NCI-H1048 (cell line): ENCODE data around the gene BBX.

Experiments
- DNase-seq: peaks from one replicate; lab custom pipeline; 2025; lab: John Stamatoyannopoulos, UW

The BBX gene

DNA sequence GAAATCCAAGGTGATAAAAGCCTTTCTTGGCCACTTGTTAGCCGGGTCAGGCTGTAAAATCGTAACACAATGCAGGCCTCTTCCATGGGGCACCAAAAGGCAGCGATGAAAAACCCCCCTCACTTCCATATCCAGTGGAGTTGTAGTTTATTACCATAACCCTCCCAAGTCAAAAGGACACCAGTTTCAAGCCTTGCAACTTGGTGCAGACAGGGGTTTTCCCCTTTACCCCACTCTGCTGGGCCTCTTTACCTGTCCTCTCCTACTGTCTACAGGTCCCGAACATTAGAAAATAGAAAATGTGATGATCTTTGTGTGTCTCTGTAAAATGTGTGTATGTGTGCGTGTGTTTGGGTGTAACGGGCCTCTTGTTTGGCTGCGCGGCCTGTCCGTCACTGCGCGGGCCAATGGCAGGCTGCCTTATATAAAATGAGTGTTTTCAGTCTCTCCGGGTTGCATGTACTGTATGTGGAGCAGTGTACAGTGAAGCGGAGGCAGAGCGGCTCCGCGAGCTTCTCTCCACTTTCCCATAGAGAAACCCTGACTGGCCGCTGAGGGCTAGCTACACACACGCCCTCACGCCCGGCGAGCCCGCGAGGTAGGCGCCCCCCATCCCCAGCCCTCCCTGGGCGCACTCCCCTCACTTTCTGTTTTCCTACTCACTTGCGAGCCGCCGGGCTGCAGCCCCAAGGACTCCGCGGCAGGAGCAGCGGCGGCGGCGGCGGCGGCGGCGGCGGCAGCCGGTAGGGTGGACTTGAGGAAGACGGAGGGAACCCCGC is at the start of gene BBX:
BBX (plus strand) TSS at position 453 of the 779 bp plus-strand sequence. CDS start 187,499 bp downstream, outside the sequence.
- peak; percentile 52 for DNase-seq

DNA sequence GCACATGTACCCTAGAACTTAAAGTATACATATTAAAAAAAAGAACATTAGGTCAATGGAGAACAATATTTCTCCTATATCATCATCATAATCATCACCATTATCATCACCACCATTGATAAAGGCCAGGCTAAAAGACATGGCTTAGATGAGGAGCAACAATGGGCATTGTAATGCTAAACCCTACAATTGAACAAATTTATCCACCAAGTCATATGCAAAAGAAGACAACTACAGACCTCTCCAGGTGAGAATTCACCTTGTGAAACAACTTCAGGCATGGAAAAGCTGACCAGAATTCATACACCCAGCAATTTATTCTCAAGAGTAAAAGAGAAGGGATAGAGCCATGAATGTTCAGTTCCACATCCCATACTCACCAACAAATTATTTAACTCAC is 46.3 kb upstream of the BBX start:
- DNase-seq: no peak

DNA sequence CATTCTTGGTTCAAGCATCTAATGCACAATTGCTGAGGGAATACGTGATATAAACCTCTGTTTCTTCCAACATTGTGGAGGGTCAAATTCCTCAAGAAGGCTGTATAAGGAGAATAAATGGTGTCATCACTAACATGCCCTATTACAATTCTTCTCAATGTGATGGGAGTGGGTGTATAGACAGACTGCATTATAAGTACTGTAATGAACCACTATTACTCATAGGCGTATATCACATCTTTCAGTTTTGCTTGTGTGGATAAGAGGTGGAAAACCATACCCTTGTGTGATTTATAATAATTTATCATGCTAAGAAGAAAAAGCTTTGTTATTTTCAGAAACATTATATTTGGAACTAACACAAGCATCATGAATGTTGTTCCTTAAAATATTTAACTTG is 35.3 kb upstream of the BBX start:
- no peak for DNase-seq

DNA sequence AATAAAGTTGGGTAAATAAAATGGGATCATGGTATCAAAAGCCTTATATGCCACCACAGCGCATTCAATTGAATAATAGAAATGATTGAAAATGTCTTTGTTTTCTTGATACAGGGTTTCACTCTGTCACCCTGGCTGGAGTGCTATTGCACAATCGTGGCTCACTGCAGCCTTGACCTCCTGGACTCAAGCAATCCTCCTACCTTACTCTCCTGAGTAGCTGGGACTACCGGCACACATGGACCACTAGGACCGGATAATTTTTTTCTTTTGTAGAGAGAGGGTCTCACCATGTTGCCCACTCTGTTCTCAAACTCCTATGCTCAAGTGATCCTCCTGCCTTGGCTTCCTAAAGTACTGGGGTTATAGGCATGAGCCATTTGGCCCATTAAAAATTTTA is 33.8 kb upstream of the BBX start:
- DNase-seq: no peak

DNA sequence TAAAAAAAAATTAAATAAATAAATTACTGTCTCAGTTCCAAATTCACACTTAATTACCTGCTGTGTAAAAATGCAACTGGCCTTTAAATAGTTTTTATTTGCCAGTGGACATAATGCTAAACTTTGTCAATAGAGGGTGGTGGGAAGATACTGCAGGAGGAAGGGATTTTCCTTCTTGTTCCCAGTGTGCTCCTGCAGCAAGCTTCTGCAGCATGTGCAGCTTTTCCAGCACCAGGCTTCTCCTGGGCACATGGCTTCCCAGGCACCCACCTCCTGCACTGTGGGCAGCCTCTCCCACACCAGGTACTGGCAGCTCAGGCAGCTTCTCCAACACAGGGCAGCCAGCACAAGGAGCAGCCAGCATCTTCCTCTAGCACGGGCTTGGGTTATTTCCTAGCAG is 29.6 kb upstream of the BBX start:
- DNase-seq: no peak

DNA sequence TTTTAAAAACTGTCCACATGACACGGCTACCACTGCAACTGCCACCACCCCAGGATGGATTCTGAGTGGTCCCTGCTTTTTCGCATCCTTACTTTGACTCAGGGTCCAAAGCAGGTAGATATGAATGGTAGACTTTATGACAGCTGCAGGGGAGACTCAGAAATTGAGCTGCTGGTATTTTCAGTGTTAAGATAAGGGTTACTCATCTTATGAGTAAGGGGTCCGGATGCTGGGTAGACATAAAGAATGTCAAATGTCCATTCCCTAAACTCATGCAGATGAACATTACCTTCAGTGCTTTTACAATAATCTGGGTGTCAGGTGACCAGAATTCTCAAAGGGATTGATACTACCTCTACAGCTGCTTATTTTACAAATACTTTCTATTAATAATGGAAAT is 25.9 kb upstream of the BBX start:
- no peak for DNase-seq

DNA sequence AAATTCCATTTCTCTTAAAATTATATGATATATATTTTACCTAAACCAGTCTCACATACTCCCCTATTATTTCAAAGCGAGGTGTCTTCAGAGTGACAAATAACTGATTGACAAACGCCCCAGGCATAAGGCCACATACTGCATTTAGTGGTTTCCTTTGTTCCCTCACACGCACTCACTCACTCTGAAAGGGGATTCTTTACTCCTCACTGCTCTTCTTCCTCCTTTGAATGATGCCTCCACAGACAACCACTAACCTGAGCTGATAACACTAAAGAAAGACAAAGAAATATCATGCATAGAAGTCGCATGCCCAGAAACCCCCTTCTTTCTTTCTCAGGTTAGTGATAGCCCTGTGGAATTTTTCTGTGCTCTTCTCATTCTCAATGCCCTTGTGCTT is 24.1 kb upstream of the BBX start:
- no peak for DNase-seq

DNA sequence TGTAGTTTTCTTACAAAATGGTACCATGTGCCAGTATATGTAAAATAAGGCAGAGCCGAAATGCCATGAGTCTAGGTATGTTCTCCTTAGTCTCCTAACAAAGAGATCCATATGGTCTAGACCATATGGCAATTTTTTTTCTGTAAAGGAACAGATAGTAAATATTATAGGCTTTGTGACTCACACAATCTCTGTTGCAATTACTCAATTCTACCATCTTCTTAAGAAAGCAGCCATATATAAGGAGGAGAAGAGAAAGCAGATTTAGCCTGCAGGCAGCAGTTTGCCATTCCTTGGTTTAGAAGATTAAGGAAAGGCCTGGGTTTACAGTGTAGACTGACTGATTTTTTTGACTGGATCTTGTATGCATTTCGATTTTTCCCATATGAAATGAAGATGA is 16.3 kb upstream of the BBX start:
- no peak for DNase-seq

DNA sequence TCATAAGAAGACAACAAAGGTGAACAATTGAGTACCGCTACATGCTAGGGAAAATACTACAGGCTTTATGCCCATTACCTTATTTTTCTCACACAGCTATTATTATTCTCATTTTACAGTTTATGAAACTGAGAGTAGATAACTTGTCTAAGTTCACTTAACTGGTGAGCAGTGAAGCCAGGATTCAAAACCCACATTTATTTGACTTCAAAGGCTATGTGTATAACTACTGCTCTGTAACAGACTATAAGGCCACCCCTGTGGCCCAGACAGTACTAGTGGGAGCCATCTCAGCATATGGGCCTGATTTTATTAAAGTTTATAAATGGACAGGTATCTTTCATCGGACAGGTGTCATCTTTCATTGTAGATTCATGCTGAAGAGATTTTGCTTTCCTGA is 14.4 kb upstream of the BBX start:
- DNase-seq: no peak

DNA sequence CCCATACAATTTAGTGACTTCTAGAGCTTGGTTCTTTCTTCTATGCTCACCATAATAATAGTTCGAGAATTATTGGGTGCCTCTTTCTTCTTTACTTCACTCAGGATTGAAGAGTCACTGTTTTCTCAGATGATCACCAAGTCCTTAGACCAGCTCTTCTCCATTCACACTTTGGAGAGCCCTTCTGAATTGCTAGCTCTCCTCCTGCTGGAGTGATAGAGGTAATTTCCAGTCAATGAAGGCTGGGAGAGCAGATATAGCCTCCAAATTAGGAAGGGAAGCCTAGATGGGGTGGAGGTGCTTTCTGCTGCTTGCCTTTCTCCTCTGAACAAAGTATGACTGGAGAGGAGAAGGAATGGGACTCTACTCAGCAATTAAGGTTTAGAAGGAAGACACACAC is 10.7 kb upstream of the BBX start:
- DNase-seq: no peak

DNA sequence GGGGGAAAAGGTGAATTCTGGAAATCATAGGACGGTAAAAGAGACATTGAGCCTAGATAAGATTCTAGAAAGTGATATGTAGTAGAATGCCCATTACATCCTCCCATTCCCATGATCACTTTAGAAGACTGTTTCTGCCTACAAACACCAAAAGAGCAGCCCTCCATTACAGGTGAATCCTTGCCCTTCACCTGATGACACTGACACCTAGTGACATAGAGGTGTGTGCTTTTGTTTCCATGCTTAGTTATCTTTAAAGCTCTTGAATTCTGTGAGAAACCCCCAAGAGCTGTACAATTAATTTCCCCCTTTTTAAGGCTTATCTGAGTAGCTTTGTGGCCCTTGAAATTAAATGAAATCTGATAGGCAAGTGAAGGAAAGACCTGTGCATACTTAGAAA is 8.3 kb upstream of the BBX start:
- no peak for DNase-seq

DNA sequence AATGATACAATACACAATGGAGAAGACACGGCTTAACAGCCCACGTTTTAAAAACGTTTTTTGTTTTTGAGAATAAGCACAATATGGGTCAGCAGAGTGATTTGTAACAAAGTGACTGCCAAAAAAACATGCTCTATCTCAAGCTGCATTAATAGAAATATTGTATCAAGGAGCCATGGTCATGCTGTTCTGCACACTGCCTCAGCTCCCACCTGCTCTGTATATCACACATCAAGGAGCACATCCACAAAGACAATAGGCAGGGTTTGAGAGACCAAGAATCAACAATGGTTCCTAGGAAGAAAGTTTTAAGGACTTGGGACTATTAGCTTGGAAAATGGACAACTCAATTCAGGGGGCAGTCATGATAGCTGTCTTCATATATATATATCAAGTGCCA is 6.3 kb upstream of the BBX start:
- DNase-seq: no peak

DNA sequence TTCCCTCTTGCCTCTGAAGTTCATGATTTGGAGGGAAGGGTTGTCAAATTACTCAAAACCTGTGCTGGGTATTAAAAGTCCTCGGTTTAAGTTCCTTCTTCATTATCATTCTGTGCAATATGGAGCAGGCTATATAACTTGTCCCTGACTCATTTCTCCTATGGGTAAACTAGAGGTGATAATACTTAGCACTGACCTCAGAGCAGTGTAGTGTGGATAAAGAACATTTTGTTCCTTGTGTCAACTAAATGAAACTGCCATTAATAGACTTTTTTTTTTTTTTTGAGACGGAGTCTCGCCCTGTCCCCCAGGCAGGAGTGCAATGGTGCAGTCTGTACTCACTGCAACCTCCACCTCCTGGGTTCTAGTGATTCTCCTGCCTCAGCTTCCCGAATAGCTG is 2.2 kb upstream of the BBX start:
- no peak for DNase-seq

DNA sequence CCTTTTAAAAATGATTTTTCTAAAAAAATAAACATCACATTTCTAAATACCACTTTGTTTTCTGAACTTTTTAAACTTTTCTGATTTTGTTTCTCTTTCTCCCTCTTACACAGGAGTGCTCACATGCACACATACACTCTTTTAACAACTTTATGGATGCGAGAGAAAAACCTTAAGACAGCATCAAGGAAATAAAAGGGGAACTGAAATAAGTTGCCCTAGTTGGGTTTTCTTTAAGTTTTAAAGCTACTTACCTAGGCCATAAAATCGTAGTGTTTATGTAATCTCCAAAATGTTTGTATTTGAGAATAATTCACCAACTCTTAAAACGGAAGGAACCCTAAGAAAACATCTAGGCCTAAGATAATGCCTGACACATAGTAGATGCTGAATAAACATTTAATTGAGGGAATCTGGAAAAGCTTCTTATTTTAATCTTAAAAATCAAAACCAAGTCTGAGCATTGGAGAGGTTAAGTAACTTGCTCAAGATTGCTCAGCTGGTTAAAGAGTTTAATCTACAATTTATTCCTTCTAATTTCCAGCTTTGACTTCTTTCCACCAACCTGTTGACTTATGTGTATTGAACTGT is 1.2 kb upstream of the BBX start:
- no peak for DNase-seq

DNA sequence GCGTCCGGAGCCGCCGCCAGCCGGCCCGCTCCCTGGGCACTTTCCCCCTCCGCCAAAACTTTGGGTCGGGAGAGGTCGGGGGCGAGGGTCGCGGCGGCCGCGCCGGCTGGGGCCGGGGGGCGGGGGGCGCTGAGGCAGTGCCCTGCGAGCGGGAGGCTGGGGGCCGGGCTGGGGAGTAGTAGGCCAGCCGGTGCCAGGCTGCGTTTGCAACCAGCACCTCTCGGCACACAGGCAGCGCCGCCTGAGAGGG is 452 bp downstream of the BBX start:
- no peak for DNase-seq

DNA sequence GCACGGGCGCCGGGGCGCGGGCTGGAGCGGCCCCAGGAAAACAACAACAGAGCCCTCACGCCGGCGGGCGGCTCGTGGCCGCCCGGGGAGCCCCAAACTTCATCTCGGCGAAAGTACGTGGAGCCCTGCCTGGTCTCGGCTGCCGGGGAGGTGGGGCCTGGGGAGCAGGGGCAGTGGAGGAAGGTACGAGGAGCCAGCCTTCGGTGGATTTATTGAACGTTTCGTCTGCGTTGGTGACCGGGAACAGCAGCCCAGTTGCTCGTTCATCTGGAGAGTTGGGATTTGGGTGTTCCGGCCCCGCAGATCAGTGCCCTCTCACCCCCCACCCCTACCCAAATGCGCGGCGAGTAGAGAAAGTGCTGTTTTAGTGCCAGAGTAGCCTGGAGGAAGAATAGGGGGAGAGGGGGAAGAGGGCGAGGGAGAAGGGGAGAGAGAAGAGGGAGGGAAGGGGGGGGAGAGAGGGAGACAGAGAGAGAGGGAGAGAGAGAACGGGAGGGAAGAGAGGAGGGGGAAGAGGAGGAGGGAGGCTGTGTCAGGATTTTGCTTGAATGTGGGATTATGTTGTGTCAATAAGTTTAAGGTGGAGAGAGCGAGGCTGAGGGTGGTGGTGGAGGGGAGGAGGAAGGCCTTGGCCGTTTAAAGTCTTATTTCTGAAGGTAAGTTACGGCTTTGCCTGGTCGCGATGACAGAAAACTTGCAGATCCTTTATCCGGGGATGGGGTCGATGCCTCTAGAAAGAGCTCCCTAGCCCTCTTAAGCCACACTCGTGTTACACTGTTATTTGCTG is 970 bp downstream of the BBX start:
- DNase-seq: no peak

DNA sequence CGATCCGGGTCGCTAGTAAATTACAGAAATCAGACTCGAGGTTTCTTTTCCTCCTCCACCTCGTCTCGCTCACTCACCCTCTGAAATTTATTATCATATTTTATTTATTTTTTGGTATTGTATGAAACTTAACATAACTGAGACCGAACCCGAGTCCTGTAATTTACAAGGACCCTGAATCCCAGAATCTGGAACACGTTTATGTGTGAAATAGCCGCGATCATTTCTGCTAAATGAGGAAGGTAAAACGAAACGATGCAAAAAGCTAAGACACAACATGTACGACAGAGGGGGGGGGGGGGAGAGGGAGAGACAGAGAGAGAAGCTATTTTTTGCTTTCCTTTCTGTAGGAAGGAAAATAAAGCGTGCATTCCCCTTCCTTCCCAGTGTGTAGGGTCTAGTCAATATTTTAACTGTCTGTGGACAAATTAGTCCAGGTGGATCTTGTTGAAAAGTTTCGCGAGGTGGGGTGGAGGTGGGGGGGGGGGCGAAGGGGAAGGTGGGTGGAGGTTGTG is 1.6 kb downstream of the BBX start:
- no peak for DNase-seq

DNA sequence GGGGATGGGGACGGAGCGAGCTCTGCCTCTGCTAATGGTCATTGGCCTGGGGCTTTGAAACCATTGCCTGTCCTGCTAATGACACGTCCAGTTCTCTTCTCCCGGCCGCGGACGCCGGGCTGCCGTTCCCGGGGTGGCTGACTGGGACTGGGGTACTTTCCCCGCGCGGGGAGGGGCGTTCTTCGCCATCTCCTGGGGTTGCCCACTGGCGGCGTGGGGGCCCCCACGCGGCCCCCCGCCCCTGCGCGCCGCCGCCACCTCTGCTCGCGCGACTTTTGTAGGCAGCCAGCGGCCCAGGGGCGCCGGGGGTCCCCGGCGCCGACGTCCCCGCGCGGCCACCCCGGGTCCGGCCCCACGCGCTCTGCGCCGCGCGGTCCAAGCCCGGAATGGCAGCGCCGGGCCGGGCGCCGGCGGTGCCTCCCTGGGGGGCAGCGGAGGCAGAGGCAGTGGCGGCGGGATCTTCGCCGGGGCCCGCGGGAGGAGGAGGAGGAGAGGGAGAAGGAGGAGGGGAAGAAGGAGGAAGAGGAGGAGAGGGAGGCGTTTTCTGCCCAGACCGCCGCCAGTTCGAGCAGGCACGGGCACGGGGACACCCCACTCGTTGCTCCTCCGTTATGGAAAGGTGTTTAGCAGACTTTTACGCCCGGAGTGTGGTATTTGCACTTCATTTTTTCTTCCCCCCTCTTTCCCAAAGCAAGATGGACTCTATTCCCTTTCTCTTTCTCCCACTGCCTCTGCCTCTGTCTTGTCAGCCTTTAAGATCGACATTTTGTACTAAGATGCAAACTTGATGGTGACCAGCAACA is 2.3 kb downstream of the BBX start:
- no peak for DNase-seq

DNA sequence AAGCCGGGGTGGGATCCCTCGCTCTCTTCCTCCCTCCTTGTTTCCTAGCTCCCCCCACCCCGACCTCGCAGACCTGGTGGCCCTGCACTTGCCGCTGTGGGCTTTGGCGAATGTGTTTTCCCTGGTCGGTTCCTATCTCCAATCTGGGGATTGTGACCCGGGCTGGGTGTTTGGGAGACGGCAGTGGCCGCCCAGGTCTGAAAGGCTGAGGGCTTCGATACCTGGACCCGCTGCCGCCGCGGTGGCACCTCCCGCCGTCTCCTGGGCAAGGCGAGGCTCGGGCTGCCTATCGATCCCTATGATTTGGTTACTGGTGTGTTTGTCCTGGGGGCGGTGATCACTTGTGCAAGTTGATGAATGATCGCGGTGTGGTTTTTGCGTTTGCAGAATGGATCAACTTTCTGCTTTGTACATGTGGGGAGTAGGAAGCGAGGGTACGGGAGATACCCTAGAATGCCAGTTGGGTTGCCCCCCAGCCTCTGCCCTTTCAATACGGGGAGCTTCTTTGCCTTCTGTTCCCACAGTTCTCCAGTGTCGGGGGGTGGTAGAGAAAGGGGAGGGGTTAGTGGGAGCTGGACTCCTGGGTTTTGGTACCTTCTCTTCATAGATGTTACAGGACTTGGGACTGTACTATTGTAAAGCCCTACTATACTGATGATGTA is 3.0 kb downstream of the BBX start:
- DNase-seq: no peak

DNA sequence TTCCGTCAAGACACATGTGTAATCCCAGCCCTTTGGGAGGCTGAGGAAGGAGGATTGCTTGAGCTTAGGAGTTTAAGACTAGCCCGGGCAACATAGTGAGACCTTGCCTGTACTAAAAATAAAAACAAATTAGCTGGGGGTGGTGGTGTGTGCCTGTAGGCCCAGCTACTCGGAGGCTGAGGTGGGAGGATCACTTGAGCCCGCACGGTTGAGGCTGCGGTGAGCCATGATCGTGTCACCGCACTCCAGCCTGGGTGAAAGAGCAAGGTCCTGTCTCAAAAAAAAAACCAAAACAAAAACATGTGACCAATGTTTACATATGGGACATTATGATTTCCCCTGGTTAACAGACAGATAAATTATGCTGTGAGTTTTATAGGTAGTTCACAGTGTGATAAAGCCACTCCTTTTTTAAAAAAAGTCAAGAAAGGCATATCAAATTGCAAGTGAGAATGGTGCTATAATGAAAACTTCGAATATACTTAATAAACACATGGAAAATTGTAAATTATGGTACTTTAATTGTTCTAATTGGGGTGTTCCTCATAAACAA is 9.2 kb downstream of the BBX start:
- no peak for DNase-seq

DNA sequence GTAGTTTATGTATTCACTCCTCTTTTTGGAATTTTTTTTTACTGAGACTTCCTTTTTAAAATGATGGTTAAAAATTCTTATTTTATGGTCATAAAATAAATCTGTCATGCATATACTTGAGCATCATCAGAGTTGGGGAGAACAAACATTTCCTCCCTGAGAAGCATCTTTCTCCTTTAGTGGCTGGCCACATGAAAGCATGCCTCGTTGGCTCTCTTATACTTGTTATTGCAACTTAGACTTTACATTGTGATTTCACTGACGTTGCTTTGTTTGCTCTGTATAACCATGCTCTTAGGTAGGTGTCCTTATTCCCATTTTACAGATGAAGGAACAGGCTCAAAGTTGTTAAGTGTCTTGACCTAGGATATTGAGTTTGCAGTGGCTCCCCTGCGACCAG is 18.1 kb downstream of the BBX start:
- no peak for DNase-seq

DNA sequence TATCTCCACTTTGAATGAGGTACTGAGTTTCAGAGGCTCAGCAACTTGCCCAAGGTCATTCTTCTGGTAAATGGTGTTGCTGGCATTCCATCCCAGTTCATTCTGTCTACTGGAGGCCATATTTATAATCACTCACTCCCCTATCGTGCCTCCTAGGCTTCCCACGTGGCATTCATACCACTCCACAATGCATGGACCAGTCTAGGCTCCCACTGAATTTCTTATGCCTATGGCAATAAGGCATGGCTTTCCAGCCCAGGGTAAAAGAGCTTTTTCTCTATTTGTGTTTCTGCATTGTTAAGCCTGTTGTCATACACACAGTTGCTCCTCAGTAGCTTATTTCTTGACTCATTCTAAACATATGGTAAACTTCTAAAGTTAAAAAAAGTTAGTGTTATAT is 19.9 kb downstream of the BBX start:
- no peak for DNase-seq
